ENCODE measurements around the gene ZNF556. TPM values are rescaled to one million over a fixed set of nuclear protein-coding genes. Genes with fewer than 3 reads are reported as not detected.
"Not testable (repeated sequence)": the region's sequence is repeated elsewhere in the genome, so short reads cannot be mapped to it uniquely, and the experiment has no call there.

The ZNF556 gene
- total and polyA plus RNA-seq, 12 donors, result 0.01 to 0.04 (median 0.03) TPM; not detected in 9

DNA sequence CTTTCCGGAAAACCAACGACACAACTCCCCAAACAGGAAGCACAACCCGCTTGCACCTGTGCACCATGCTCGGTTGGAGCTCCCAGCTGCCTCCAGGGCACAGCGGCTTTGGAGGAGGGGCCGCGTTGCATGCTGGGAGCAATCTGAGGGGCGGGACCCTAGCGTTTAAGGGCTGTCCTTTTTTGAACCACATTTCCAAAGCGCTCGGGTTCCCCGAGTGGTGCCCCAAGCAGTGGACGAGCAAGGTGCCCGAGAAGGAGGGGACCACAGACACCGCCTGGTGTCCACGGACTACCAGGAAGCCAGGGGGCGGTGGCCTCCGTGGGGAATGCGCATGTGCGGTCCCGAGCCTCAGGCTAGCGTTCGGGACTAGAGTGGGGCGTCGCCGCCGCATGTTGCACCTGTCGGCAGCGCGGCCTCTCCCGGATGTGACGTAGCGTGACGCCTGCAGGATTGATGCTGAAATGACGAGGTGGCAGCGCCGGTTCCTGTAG, 21.6 kb downstream of the ZNF556 start:
- ATAC-seq, result peak in 5 of 8 donors; percentile 47 to 67 (median 63)

DNA sequence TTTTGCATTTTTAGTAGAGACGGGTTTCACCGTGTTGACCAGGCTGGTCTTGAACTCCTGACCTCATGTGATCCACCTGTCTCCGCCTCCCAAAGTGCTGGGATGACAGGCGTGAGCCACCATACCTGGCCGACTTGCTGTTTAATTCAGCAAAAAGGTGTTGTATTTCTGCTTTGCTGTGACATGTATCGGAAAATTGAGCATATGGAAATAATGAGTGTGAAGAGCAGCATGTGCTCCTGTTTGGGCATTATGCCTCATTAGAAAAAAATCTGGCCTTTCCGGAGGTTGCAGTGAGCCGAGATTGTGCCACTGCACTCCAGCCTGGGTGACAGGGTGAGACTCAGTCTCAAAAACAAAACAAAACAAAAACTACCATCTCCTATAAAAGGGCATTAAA, 23.4 kb downstream of the ZNF556 start:
- ATAC-seq, H3K27ac ChIP-seq, H3K27me3 ChIP-seq, H3K4me3 ChIP-seq, DNase-seq, H3K9me3 ChIP-seq, H3K36me3 ChIP-seq: not testable (repeated sequence)
- H3K4me1 ChIP-seq, result peaks cover 0 to 11% (median 4%) of the 10 kb centered on the region in 9 donors
- intact Hi-C loops (cut with DNase I), result loop anchor here in 1 of 10 donors (10.0 kb wide), 1 partner anchor 54 kb away; the partner anchor contains the start of gene ZNF77
- whole genome bisulfite sequencing, 2 donors, result 84 to 86% methylated on average over 8 of the region's 8 CpGs

More for the DNA sequence above, 21.6 kb downstream of the ZNF556 start:
- Histone ChIP-seq H3K27ac (peak overlapping the region in 4 of 10 donors; percentile 9 to 61 (median 24)), H3K27me3 (peaks cover 0 to 3% (median 0%) of the 10 kb centered on the region in 7 donors), H3K36me3 (no peaks in the 10 kb centered on the region), H3K4me1 (peaks cover 0 to 10% (median 4%) of the 10 kb centered on the region in 9 donors), H3K9me3 (no peaks in the 10 kb centered on the region), H3K4me3 (peak overlapping the region in 8 of 10 donors; percentile 25 to 50 (median 36))
- WGBS, 2 donors, result 57 to 66% methylated on average over 37 of the region's 37 CpGs
- intact Hi-C loops (cut with DNase I), result loop anchor here in 5 of 10 donors (5.0 to 10.0 kb wide), 3 partner anchors 56 to 276 kb away; partner anchors contain the start of gene ZNF77 (in 1 of the 5)
- peak in 1 of 2 donors; percentile 33 for DNase-seq
- TF ChIP-seq, protein P1, sequence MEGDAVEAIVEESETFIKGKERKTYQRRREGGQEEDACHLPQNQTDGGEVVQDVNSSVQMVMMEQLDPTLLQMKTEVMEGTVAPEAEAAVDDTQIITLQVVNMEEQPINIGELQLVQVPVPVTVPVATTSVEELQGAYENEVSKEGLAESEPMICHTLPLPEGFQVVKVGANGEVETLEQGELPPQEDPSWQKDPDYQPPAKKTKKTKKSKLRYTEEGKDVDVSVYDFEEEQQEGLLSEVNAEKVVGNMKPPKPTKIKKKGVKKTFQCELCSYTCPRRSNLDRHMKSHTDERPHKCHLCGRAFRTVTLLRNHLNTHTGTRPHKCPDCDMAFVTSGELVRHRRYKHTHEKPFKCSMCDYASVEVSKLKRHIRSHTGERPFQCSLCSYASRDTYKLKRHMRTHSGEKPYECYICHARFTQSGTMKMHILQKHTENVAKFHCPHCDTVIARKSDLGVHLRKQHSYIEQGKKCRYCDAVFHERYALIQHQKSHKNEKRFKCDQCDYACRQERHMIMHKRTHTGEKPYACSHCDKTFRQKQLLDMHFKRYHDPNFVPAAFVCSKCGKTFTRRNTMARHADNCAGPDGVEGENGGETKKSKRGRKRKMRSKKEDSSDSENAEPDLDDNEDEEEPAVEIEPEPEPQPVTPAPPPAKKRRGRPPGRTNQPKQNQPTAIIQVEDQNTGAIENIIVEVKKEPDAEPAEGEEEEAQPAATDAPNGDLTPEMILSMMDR (IDR thresholded peaks at IDR 0.05), result peak in 3 of 9 donors; percentile 15 to 30 (median 17)

DNA sequence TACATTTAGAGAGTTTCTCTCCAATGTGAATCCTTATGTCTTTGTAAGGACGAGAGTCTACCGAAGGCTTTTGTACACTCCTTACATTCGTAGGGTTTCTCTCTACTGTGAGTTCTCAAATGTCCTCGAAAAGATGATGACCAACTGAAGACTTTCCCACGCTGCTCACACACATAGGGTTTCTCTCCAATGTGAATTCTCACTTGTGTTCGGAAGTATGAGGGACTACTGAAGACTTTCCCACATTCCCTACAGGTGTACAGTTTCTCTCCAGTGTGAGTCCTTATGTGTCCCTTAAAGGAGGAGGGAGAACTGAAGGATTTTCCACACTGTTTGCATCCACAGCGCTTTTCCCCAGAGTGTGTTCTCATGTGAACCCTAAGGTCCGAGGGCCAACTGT, 29.6 kb downstream of the ZNF556 start:
- Histone ChIP-seq H3K27ac (no peak overlapping the region), H3K36me3 (no peaks in the 10 kb centered on the region), H3K9me3 (peaks cover 0 to 19% (median 12%) of the 10 kb centered on the region in 11 donors), H3K4me1 (peaks cover 0 to 11% (median 5%) of the 10 kb centered on the region in 9 donors), H3K27me3 (peaks cover 0 to 3% (median 0%) of the 10 kb centered on the region in 7 donors), H3K4me3 (no peak overlapping the region)
- TF ChIP-seq, protein P1 (IDR thresholded peaks at IDR 0.05), result no peak
- 78 to 81% methylated on average over 8 of the region's 8 CpGs for WGBS, 2 donors
- DNase-seq (no peak), ATAC-seq (no peak)
- intact Hi-C loops (cut with DNase I), result loop anchor here in 1 of 10 donors (10.0 kb wide), 1 partner anchor 48 kb away; the partner anchor contains the start of gene ZNF77

DNA sequence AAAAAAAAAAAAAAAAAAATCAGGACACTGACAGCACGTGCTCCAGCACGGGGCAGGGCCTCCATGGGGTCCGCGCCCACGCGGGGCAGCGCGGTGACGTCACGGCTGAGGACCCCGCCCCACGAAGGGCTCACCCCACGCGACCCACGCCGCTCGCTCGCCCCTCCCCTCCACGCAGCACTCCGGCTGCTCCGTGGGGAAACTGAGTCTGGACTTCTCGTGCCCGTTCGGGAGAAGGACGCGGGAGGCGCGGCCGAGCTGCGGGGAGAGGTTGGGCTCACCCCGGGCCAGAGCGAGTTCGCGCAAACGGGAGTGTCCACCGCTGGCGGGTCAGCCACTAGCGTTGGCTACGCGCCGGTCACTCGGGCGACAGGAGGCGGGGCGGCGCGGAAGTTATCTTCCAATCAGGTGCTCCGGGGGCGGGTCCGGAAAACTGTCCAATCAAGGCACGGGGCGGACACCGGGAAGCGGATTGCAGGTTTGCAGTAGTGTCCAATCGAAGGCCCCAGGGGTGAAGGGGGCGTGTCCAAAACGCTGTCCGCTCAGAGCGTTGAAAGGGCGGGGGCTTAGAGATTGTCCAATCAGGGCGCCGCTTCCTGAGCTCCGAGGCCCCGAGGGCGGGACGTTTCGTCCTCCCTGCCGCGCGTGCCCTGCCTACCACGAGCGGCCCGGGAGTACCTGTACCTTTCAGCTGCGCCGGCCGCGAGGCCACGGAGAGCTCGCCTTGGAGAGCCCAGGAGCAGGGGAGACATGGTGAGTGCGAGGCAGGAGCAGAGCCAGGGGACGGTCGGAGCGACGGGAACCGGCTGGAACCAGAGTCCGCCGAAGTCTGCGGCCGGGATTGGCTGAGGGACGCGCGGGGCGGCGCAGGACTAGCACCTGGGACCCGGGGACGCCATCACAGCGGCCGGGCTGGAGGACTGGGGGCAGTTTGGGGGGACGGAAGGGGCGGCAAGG, 33.4 kb downstream of the ZNF556 start, which contains the start of gene ZNF57:
TSS of gene ZNF57 (plus strand) at position 633 of the 957 bp plus-strand sequence. CDS start at position 751, 118 bp downstream.
- no peaks in the 10 kb centered on the region for H3K36me3 ChIP-seq
- peaks cover 0 to 10% (median 6%) of the 10 kb centered on the region in 9 donors for H3K4me1 ChIP-seq
- 0% methylated on average over 98 to 100 of the region's 100 CpGs for WGBS, 2 donors
- intact Hi-C loops (cut with DNase I), result loop anchor here in 5 of 10 donors (2.0 to 5.0 kb wide), 4 partner anchors 42 to 50 kb away; partner anchors contain the start of gene ZNF77 (in 3 of the 5)
- H3K27ac ChIP-seq, result peak within 1 kb of the TSS; percentile 31 to 90 (median 81)
- peak; percentile 100 for DNase-seq
- peak within 1 kb of the TSS; percentile 54 to 94 (median 68) for H3K4me3 ChIP-seq
- ATAC-seq, result peak; percentile 98 to 100 (median 100)
- H3K9me3 ChIP-seq, result peaks cover 0 to 19% (median 11%) of the 10 kb centered on the region in 11 donors
- TF ChIP-seq, protein P1 (IDR thresholded peaks at IDR 0.05), result no peak
- H3K27me3 ChIP-seq, result no peaks in the 10 kb centered on the region

Measured in heart right ventricle (tissue), 16 donors.